SJSA1 (cell line): ENCODE results near the gene FCGR2B. TPM values are rescaled to one million over a fixed set of nuclear protein-coding genes. Genes with fewer than 3 reads are reported as not detected.
"Not testable (repeated sequence)": the region's sequence is repeated elsewhere in the genome, so short reads cannot be mapped to it uniquely, and the experiment has no call there.

Experiments used
- DNase-seq, 2 experiments: peaks; one replicate each; pipeline ENCODE4 v3.0.0-alpha.2; 2015 to 2020; ENCODE audit warnings: low spot score in 2 of 2, low read depth in 1 of 2
- H3K27ac ChIP-seq: fragments of 250-450 bp; sonication (Bioruptor Pico); 2 replicates; pipeline ENCODE4 v1.5.1; 2020; ENCODE audit warnings: mild to moderate bottlenecking, moderate library complexity
- H3K27me3 ChIP-seq: fragments of 250-450 bp; sonication (Bioruptor Pico); replicated peaks from 2 replicates; pipeline ENCODE4 v1.5.1; 2020; ENCODE audit warnings: mild to moderate bottlenecking, moderate library complexity
- H3K36me3 ChIP-seq: fragments of 250-450 bp; sonication (Bioruptor Pico); 2 replicates; pipeline ENCODE4 v1.5.1; 2020; ENCODE audit warnings: mild to moderate bottlenecking
- H3K4me1 ChIP-seq: fragments of 250-450 bp; sonication (Bioruptor Pico); replicated peaks from 2 replicates; pipeline ENCODE4 v1.6.1; 2021; ENCODE audit warnings: mild to moderate bottlenecking
- H3K4me3 ChIP-seq: fragments of 250-450 bp; sonication (Bioruptor Pico); 2 replicates; pipeline ENCODE4 v1.5.1; 2020; ENCODE audit warnings: mild to moderate bottlenecking
- H3K9me3 ChIP-seq: fragments of 250-450 bp; sonication (Bioruptor Pico); replicated peaks from 2 replicates; pipeline ENCODE4 v1.5.1; 2020; ENCODE audit warnings: mild to moderate bottlenecking
- total RNA-seq: library from RNA; depleted of rRNA; stranded (reverse); fragments of >200 nt; shearing (Covaris generic); gene quantifications from 2 replicates; pipeline ENCODE4 v1.2.3, GENCODE V29; 2014; rRNA removed

FCGR2B gene
- not detected in 2 replicates for total RNA-seq

DNA sequence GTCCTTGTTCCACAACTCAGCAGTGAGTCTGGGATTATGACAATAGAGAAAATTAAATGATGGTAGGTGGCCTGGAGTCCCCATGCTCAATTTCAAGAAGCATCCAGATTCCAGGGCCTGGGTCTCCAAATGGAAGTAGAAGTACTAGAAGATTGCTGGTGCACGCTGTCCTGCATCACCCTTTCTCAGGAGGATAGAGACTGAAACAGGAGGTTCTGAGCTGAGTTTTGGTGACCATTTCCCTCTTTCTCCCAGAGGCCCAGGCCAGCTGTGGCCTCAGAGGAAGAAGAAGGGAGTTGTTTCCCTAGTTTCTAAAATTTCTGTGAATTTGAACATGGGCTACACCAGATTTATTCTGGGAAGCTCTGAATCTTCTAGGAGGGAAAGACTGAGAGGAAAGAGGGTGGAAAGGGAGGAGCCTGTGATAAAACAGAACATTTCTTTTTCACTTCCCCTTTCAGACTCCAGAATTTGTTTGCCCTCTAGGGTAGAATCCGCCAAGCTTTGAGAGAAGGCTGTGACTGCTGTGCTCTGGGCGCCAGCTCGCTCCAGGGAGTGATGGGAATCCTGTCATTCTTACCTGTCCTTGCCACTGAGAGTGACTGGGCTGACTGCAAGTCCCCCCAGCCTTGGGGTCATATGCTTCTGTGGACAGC, at the start of gene FCGR2B:
TSS of gene FCGR2B (plus strand) at position 460 of the 656 bp plus-strand sequence. CDS start at position 559, 99 bp downstream.
- H3K36me3 ChIP-seq, H3K4me1 ChIP-seq, H3K27me3 ChIP-seq, DNase-seq, H3K27ac ChIP-seq, H3K4me3 ChIP-seq, H3K9me3 ChIP-seq: not testable (repeated sequence)

DNA sequence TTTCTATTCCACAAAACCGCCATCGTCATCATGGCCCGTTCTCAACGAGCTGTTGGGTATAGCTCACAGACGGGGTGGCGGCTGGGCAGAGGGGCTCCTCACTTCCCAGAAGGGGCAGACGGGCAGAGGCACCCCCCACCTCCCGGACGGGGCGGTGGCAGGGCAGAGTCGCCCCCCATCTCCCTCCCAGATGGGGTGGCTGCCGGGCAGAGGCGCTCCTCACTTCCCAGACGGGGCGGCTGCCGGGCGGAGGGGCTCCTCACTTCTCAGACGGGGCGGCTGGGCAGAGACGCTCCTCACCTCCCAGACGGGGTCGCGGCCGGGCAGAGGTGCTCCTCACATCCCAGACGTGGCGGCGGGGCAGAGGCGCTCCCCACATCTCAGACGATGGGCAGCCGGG, 46.5 kb upstream of the FCGR2B start:
- H3K9me3 ChIP-seq, DNase-seq, H3K36me3 ChIP-seq, H3K4me3 ChIP-seq, H3K4me1 ChIP-seq, H3K27ac ChIP-seq, H3K27me3 ChIP-seq: not testable (repeated sequence)

DNA sequence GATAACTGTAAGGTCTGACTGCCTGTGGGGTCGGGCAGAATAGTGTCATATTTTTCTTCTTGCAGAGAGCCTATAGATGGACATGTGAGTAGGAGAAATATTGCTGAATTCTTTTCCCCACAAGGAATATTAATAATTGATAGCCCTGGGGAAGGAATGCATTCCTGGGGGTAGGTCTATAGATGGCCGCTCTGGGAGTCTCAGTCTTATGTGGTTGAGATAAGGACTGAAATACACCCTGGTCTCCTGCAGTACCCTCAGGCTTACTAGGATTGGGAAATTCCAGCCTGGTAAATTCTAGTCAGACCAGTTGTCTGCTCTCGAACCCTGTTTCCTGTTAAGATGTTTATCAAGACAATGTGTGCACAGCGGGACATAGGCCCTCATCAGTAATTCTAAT, 44.4 kb upstream of the FCGR2B start:
- not testable (repeated sequence) for H3K27ac ChIP-seq, DNase-seq, H3K36me3 ChIP-seq, H3K4me3 ChIP-seq, H3K9me3 ChIP-seq, H3K4me1 ChIP-seq, H3K27me3 ChIP-seq

DNA sequence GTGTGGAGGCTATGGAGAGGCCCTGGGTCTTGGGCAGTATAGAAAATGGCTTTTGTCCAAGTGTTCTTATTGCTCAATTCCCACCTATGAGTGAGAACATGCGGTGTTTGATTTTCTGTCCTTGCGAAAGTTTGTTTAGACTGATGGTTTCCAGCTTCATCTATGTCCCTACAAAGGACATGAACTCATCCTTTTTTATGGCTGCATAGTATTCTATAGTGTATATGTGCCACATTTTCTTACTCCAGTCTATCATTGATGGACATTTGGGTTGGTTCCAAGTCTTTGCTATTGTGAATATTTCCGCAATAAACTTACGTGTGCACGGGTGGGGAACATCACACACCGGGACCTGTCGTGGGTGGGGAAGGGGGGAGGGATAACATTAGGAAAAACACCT, 42.5 kb upstream of the FCGR2B start:
- H3K9me3 ChIP-seq, H3K4me3 ChIP-seq, H3K4me1 ChIP-seq, H3K27ac ChIP-seq, H3K27me3 ChIP-seq, H3K36me3 ChIP-seq, DNase-seq: not testable (repeated sequence)

DNA sequence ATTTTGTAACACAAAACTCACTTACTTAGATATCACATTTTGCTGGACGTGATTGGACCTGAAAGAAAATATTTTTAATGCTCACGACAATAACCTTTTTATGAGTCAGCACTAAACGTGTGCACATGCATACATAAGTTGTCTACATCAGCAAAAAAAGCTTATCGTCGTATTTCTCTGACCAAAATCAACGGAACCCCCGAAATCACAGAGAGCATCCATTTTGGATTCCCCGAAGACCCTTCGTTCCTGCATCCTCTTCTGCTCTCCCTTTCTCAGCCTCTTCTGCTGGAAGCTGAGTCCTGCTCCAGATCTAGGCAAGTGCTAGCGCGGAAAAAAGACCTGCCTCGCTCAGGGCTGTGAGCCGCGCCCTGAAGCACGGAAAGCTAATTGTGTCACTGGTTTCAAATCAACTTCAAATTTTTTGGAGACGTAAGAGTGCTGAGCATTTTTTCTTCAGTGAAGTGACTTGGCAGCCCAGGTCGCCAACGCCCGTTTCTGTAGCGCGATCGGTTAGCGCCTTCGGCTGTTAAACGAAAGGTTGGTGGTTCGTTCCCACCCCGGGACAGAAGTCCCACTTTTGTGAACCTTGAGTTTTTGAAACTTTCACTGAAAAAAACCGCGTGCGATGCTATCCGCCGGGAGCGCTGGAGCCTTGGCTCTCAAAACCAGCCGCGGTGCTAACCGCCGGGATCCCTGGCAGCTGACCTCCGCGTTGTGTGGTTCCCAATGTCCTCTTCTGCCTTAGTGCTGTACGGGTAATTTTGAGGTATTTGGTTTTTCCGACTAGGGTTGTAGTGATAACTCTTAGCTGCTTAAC, 41.6 kb upstream of the FCGR2B start:
- H3K36me3 ChIP-seq, H3K27ac ChIP-seq, H3K27me3 ChIP-seq, H3K9me3 ChIP-seq, H3K4me1 ChIP-seq, H3K4me3 ChIP-seq: not testable (repeated sequence)
- peak; percentile 28 to 49 for DNase-seq

DNA sequence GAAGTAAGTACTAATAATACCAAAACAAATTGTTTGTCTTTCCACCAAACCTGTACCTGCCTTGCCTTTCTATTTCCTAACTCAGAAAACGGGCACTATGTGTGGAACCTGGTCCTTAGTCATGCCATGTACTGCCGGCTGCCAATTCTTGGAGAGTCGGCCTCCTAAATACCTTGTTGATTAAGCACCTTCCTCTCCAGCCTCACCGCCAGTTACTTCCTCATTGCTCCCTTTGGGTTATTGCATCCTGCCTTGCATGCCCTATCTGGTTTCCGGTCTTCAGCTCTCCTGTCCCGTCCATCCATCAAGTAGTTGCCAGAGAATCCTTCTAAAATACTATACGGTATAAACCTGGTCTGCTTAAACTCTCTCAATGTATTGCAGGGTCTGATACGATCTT, 40.9 kb upstream of the FCGR2B start:
- not testable (repeated sequence) for H3K27me3 ChIP-seq, H3K4me3 ChIP-seq, DNase-seq, H3K4me1 ChIP-seq, H3K9me3 ChIP-seq, H3K27ac ChIP-seq, H3K36me3 ChIP-seq

DNA sequence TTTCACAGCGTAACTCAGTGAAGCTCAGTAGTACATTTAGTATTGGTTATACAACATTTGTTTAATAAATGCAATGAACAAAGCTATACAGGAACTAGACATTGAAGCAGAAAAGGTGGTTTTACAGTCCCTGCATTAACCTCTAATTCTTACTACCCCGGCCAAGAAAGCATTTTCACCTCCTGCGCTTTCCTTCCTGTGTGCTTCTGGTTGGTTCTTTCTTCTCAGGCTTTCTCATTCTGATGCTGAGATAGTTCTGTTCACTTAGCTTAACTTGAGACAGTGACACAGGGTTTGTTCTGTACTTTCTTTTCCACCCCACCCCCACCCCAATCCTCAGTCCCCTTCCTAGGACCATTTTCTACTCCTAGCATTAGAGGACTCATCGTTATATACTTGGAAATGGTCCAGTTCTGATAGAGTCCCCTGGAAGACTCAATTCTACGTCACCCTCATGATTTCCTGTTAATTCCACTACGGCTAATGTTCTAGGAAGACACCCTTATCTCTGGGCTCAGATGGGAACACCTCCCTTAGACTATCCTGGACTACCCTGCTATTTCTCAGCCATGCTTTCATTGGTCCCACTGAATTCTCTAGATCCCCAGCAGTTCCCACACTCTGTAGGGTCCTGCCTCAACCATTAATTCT, 39.4 kb upstream of the FCGR2B start:
- not testable (repeated sequence) for H3K4me3 ChIP-seq, H3K27ac ChIP-seq, H3K27me3 ChIP-seq, H3K4me1 ChIP-seq, H3K36me3 ChIP-seq, DNase-seq, H3K9me3 ChIP-seq

DNA sequence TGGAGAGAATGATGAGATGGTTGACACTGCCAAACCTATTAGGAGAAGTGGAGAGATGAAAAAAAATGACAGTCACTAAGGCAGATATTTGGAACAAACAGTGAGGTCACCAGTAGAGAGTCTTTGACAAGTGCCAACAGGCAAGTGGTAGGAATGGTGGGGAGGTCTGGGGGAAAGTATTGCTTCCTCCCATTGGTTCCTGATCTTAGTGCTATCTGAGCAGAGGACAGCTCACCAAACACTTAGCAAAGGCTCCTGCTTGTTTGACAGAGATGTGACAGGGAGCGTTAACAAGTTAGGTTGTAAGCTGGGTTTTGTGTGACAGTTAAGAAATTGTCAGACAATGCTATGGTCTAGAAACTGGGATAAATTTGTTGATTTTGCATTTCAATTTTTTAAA, 38.3 kb upstream of the FCGR2B start:
- H3K9me3 ChIP-seq, DNase-seq, H3K27ac ChIP-seq, H3K4me1 ChIP-seq, H3K4me3 ChIP-seq, H3K27me3 ChIP-seq, H3K36me3 ChIP-seq: not testable (repeated sequence)

DNA sequence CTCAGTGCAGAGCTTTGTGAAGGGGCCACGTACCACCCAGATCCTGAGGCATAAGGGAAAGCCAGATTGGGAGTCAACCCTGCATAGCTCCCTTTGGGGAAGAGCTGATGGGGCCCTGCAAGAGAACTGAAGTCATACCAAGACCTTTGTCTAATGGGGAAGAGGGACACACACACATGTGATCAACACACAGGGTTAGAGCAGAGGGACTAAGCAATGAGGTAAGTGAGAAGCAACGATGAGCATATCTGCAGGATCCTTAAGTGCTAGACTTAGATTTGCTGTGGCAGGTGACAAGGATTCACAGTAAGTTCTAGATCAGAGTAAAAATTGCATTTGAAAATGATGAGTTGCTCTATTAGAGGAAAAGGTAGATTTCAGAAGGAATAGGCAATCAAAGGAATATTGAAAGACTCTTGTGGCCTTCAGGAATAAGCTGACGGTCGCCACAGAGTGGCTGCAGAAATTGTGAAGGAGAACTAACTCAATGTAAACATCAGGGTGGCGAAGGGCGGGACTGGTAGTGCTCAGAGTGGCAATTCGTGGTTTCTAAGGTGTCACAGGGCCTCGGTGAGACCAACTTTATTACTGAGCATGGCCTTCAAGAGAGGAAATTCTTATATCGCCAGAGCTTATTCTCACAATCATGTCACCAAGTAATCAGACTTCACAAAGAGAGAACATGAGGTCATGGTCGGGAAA, 36.3 kb upstream of the FCGR2B start:
- H3K4me3 ChIP-seq, DNase-seq, H3K36me3 ChIP-seq, H3K4me1 ChIP-seq, H3K9me3 ChIP-seq, H3K27ac ChIP-seq, H3K27me3 ChIP-seq: not testable (repeated sequence)

DNA sequence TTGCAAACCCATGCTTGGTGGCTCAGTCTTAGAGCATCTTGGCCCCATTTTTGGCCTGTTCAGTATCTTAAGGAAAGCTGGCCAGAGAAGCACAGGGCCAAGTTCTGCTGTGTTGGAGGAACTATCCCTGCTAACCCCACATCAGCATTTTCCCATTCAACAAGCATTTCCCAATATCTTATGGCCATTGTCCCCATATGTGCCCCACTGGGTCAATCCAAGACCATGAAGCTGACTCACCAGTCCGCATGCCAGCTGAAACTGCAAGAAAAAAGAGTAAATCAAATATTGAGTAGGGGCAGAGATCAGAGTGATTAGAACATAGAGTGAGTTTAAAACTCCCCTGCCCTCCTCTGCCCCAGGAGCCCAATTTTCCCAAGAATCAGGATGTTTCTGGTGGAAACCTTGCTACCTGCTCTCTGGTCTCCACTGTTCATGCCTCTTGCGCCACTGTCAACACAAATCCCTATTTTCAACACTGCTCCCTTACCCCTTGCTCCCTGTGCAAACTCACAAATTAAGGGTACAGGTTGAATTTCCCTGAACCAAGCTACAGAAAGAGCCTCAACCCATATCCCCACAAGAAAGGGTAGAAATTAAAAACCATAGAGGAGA, 32.7 kb upstream of the FCGR2B start:
- not testable (repeated sequence) for DNase-seq, H3K36me3 ChIP-seq, H3K27ac ChIP-seq, H3K27me3 ChIP-seq, H3K4me1 ChIP-seq, H3K4me3 ChIP-seq, H3K9me3 ChIP-seq

DNA sequence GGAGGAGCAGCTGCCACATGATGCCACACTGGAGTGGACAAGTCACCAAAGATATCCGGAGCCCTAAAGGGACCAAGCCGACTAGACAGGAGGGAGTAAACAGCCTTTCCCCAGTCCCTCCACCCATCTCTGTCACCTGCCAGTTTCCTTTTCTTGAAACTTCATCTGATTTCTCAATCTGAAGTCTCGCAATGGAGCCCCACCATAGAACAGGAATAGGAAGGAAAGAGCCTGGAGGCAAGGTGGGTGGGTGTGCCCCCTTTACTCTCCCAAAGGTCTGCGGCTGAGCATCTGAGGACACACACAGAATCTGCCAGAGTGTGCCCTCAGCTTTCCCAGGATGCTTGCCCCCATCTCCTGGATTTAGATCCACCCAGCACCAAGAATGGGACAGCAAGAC, 31.9 kb upstream of the FCGR2B start, which contains the start of gene FCGR3B:
TSS of gene FCGR3B (minus strand) at position 101 of the 400 bp plus-strand sequence. CDS start at position 19, 82 bp downstream.
- no peak for DNase-seq
- Histone ChIP-seq H3K9me3 (no peaks in the 10 kb centered on the region), H3K36me3 (no peaks in the 10 kb centered on the region), H3K27me3 (no peaks in the 10 kb centered on the region), H3K27ac (no peak within 1 kb of the TSS), H3K4me3 (no peak within 1 kb of the TSS), H3K4me1 (no peaks in the 10 kb centered on the region)

DNA sequence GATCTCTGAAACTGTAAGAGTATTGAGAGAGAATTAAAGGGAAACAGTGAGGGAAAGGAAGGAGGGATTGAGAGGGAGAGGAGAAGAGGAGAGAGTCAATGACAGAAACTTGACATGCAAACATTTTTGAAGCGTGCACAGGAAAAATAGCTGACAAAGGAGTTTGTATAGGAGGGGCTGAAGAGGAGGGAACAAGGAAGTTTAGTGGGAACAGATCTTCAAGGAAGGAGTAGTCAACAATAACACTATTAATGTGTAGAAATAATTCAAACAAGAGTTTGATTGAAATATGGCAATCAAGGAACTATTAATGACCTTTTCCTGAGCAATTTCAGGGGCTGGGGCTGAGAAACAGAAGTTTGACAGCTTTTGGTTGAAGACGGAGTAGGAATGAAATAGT, 27.9 kb upstream of the FCGR2B start:
- not testable (repeated sequence) for H3K4me1 ChIP-seq, H3K9me3 ChIP-seq, H3K27ac ChIP-seq, DNase-seq, H3K36me3 ChIP-seq, H3K27me3 ChIP-seq, H3K4me3 ChIP-seq

DNA sequence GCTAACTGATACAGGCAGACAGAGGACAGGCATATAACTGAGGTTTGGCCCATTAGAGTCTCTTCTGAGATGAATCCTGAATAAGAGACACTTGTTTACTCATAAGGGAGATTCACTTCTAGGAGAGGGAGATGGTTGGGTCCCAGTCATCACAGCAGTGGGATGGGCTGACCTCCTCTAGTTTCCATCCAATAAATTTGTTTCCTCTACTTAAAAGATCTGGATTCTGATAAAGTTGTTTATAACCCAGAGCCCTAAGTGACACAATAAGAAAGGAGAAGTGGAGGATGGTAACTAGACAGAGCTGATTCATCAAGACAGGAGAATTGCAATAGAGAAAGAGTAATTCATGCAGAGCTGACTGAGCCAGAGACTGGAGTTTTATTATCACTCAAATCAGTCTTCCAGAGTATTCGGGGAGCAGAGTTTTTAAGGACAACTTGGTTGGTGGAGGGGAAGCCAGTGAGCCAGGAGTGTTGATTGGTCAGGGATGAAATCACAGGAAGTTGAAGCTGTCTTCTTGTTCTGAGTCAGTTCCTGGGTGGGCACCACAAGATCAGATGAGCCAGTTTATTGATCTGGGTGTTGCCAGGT, 26.7 kb upstream of the FCGR2B start:
- H3K27me3 ChIP-seq, H3K27ac ChIP-seq, H3K4me3 ChIP-seq, H3K9me3 ChIP-seq, DNase-seq, H3K4me1 ChIP-seq, H3K36me3 ChIP-seq: not testable (repeated sequence)
